HG02610 (cell line): ENCODE data around the gene KRTAP12-3.
"Not testable (repeated sequence)": the region's sequence is repeated elsewhere in the genome, so short reads cannot be mapped to it uniquely, and the experiment has no call there.

Experiments used
- ATAC-seq: cut with Tn5 transposase; IDR thresholded peaks from one replicate; pipeline ENCODE4 v1.9.1; 2021; ENCODE audit warnings: mild to moderate bottlenecking, moderate library complexity; ENCODE audit not compliant: unreplicated experiment

The KRTAP12-3 gene, protein sequence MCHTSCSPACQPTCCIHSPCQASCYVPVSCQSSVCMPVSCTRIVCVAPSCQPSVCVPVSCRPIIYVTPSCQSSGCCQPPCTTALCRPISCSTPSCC

GRCh38 chr21:44657635-44658540, at the start of gene KRTAP12-3:
Gene KRTAP12-3 (plus strand): TSS chr21:44657932. CDS start chr21:44657980, 48 bp downstream.
- no peak for ATAC-seq

DNA sequence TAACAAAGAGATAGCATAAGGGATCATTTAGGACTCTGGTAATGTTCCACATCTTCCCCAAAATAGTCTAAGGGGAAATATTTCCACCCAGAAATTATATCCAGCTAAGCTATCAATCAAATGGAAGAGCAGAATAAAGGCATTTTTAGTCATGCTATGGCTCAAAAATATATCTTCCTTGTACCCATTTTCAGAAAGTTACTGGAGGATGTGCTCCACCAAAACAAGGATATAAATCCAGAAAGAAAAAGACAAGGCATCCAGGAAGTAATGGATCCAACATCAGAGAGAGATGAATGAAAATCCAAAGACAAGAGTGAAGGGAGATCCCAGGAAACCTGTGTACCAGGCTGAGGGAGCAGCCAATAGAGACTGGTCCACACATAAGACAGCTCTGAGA, 48.5 kb upstream of the KRTAP12-3 start:
- no peak for ATAC-seq

DNA sequence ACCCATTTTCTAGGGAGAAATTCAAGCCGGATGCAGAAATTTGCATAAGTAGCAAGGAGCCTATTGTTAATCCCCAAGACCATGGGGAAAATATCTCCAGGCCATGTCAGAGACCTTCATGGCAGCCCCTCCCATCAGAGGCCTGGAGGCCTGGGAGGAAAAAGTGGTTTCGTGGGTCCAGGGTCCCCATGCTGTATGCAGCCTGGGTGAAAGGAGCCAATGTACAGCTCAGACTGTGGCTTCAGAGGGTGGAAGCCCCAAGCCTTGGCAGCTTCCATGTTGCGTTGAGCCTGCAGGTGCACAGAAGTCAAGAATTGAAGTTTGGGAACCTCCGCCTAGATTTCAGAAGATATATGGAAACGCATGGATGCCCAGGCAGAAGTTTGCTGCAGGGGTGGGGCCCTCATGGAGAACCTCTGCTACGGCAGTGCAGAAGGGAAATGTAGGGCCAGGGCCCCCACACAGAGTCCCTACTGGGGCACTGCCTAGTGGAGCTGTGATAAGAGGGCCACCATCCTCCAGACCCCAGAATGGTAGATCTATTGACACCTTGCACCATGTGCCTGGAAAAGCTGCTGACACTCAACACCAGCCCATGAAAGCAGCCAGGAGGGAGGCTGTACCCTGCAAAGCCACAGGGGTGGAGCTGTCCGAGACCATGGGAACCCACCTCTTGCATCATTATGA, 47.4 kb upstream of the KRTAP12-3 start:
- not testable (repeated sequence) for ATAC-seq

DNA sequence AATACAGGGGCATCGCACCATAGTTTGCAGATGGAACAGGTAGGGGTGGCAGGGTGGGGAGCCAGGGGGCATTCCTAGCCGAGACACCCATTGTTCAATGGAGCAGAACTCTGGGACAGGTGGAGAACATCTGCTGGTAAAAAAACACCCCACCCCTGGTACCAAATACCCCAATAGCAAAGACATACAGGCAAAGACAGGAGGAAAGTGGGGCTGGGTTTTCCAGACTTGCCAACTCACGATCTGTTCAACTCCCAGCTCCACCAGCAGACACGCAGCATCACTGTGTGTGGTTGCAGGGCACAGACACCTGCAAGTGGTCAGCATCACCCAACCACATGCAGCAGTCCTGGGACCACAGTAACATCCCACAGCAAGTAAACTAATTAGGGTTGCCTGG, 46.2 kb upstream of the KRTAP12-3 start:
- ATAC-seq: no peak

DNA sequence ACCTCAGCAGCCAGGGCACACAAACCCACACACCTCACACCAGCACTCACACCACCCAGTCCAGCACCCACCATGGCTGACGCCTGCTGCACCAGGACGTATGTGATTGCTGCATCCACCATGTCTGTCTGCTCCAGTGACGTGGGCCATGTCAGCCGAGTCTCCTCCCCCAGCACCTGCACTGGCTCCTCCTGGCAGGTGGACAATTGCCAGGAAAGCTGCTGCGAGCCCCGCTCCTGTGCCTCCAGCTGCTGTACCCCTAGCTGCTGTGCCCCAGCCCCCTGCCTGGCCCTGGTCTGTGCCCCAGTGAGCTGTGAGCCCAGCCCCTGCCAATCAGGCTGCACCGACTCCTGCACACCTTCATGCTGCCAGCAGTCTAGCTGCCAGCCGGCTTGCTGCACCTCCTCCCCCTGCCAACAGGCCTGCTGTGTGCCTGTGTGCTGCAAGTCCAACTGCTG, 45.7 kb upstream of the KRTAP12-3 start, which contains the start of gene KRTAP10-8:
Gene KRTAP10-8, plus strand, starts transcription at position 51 of the 458 bp plus-strand sequence. Its CDS starts 22 bp downstream, at position 73.
- ATAC-seq: no peak

- ATAC-seq: no peak
Observed at GRCh38 chr21:44612669-44613229, 45.0 kb upstream of the KRTAP12-3 start.

GRCh38 chr21:44613386-44614155, 44.2 kb upstream of the KRTAP12-3 start:
- ATAC-seq: no peak

- ATAC-seq: no peak
Observed at GRCh38 chr21:44614161-44614631, 43.5 kb upstream of the KRTAP12-3 start.

GRCh38 chr21:44614961-44615391, 42.8 kb upstream of the KRTAP12-3 start:
- ATAC-seq: no peak

- no peak for ATAC-seq
Observed at GRCh38 chr21:44615466-44615865, 42.3 kb upstream of the KRTAP12-3 start.

DNA sequence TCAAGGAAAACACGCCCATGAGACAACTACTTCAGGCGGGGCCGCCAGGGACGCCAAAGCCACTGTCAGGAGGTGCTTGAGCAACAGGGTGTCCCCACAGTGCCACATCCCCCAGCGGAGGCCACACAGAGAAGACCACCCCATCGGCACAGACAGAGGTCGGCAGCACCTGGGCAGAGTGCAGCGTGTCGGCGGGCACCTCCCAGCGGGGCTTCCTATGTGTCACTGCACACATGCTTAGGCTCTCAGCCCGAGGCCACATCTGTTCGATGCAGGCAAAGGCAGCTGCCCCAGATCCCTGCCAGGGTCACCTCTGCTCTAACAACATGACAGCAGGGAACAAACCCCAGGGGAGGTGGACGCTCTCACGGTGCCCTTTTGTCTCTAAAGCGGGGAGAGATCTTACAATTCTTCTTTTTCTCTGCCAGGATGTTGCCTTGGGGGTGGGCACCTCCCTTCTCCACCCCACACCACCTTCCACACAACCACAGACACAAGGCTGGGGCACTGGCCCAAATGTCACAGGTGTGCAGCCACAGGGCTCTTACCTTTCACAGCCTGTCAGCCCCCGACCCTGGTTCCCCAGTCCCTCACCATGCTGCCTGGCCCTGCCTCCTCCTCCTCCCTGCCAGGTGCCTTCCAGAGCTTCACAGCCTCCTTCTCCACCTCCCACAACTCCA, 41.7 kb upstream of the KRTAP12-3 start:
- no peak for ATAC-seq

DNA sequence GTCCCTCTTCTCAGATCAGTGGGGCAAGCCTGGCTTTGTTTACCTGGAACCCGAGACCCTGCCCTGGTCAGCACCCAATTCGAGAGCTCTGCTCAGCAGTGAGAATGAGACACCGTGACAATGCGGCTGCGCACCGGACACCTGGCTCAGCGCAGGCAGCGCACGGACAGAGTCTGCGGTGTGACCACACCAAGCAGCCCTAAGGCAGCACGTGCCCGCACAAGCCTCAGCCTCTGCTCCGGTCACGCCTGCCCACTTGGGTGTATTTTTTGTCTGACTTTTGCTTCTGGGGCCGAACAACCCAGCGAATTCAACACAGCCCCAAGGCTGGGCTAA, 41.2 kb upstream of the KRTAP12-3 start:
- no peak for ATAC-seq

DNA sequence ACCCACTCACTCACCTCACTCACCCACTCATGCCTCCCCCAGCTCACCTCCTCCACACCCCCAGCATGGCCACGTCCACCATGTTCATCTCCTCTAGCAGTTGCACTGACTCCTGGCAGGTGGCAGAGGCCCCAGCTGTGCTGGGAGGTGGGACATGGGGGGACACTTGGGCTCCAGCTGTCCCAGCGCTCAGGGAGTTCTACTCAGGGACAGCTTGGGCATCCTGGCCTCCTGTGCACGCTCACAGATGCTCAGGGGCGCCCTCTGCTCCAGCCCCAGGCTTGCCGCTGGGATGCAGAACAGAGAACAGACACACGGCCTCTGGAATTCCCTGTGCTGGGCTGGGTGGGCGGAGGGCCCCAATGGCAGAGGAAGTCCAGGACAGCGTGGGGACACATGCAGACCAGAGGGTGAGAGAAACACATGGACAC, 40.6 kb upstream of the KRTAP12-3 start:
- ATAC-seq: no peak

DNA sequence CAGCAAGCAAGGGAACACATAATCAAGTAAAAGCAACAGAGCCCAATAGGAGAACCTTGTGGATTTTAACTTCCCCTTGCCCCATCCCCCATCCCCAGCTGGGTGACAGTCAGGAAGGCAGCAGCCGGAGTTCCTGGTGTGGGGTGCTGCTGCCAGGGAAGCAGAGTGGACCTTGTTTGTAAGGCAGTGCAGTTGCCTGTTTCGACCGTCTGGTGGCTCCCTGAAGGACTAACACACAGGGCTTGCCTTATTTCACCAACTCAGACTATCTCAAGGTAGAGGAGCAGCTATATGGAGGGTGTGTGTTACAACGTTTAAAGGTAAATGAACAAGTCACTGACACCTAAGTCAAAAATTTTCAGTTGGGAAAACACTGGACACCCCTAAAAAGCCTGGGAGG, 39.2 kb upstream of the KRTAP12-3 start:
- ATAC-seq: no peak

GRCh38 chr21:44618909-44619308, 38.8 kb upstream of the KRTAP12-3 start:
- ATAC-seq: no peak

DNA sequence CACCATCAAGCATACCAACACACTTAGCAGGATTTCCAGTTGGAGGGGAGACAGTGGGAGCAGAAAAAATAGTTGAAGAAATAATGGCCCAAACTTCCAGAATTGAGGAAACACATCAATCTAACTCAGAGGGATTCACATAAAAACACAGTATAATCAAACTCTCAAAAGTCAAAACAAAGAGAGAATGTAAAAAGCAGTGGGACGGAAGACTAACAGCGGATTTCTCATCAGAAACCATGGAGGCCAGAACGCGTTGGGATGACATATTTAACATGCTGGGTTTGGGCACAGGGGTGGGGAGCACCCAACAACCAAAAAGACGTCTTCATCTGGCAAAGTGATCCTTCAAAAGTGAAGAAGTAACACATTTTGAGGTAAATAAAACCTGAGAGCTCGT, 37.8 kb upstream of the KRTAP12-3 start:
- no peak for ATAC-seq

DNA sequence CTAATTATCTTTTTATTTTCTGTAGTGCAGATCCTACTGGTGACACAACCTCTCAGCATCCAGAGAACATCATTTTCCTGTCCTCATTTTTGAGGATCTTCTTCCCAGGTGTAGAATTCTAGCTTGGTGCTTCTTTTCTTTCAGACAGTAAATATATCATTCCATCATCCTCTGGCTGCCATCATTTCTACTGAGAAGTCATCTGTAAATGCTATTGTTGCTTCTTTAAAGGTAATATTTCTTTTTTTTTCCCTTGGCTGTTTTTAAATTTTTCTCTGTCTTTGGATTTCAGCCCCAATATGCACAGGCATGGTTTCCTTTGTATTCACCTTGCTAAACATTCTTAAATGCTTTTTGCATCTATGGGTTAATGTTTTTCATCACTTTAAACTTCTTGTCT, 34.2 kb upstream of the KRTAP12-3 start:
- ATAC-seq: no peak

DNA sequence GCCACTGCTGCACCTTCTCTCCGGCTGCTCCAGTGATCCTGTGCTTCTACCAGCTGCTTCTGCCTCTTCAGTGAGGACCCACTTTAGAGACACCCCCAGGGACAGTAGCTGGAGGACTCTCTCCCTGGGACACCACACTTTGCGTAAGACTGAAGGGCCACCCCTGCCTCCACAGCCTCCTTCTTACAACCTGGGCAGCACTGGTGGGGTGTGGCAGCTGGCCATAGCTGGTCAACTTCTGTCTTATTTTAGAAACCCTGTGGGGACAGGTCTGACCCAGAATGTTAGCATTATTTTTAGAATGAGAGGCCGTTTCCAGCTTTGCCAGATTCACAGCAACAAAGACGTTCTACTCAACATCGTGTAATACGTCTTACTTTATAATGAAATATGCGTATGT, 32.0 kb upstream of the KRTAP12-3 start:
- no peak for ATAC-seq

DNA sequence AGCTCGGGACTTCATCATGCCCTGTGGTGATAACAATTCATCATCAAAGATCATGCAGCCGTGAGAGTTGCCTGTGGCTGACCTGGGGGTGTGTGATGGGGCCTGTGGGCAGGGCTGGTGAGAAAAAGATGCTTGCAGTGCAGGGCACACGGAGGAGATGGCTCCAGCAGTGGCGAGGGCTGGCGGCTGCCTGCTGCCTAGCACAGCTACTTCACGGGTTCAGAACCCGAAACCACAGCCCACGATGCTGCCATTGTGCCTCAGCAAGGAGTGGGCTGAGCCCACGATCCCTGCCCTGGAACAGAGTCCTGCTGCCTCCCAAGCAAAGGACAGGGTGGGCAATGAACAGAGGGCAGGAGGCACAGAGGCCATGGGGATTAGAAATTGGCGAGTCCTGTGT, 31.5 kb upstream of the KRTAP12-3 start:
- no peak for ATAC-seq

DNA sequence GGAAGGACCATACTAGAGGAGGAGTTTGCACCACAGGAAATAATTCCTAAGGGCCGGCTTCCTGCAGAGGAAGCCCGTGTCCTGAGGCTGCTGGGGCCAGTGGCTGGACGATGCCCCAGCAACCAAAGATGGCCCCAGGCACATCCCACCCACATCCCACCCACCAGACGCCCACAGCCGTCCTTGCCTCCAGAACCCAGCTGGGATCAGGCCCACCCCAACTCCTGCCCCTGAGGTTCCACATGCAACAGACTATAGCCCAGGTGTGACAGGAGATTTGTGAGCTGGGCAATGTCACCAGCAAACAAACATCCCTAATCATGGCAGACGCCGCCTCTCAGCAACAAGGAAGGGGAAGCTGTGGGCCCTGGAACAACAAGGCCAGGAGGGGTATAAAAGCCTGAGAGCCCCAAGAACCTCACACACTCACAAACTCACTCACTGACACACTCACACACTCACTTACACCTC, 31.0 kb upstream of the KRTAP12-3 start, which contains the start of gene KRTAP10-9:
Gene KRTAP10-9, plus strand, starts transcription at position 421 of the 471 bp plus-strand sequence. CDS start 79 bp downstream, outside the sequence.
- ATAC-seq: no peak
